Suprapubic skin (tissue), 4 donors: ENCODE measurements around the gene STAT6.

Experiments used
- POLR2A ChIP-seq, 2 donors: fragments of 450-650 bp; IDR thresholded peaks; one replicate each; pipeline ENCODE4 v1.6.1; 2017; ENCODE audit warnings: antibody characterized with exemption in 2 of 2, mild to moderate bottlenecking in 2 of 2, moderate library complexity in 2 of 2
- POLR2AphosphoS5 ChIP-seq, 3 donors: sonication (generic); formaldehyde crosslinking; IDR thresholded peaks; one replicate each; pipeline ENCODE4 v1.6.1; 2017; ENCODE audit warnings: antibody characterized with exemption in 3 of 3
- TF ChIP-seq, protein P1 (sequence below), 2 donors: fragments of 200-600 bp in 1 of 2; fragments of 450-650 bp in 1 of 2; sonication (generic) in 1 of 2; IDR thresholded peaks; one replicate each; pipeline ENCODE4 v1.5.1; 2016 to 2019; ENCODE audit warnings: antibody characterized with exemption in 2 of 2, mild to moderate bottlenecking in 1 of 2, moderate library complexity in 1 of 2

DNA sequence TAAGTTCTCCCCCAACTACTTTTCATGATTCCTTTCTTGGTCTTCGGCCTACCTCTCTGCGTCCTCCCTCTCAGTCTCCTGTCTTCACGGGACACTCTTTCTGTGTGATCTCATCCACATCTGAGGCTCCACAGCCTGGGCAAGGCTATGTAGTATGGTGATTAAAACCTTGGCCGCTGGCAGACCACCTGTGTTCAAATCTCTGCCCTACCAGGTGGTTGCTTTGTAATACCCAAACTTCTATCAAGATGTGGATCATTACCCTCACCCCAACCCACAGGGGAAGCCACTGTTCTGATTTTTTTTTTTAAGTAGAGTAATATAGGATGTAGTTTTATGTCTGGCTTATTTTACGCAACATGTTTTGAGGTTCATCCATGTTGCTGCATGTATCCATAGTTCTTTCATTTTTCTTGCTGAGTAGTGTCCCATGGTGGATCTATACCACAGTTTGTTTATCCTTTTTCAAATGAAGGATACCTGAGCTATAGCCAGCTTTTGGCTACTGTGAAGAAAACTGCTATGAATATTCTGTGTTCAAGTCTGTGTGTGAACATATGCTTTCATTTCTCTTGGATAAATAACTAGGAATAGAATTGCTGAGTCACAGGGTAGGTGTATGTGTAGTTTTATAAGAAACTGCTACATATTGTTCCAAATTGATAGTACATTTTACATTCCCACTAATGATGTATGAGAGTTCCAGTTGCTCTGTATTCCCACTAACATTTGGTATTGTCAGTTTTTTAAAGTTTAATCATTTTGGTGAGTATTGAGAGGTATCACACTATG is 8.3 kb upstream of the STAT6 start:
- TF ChIP-seq, protein P1, sequence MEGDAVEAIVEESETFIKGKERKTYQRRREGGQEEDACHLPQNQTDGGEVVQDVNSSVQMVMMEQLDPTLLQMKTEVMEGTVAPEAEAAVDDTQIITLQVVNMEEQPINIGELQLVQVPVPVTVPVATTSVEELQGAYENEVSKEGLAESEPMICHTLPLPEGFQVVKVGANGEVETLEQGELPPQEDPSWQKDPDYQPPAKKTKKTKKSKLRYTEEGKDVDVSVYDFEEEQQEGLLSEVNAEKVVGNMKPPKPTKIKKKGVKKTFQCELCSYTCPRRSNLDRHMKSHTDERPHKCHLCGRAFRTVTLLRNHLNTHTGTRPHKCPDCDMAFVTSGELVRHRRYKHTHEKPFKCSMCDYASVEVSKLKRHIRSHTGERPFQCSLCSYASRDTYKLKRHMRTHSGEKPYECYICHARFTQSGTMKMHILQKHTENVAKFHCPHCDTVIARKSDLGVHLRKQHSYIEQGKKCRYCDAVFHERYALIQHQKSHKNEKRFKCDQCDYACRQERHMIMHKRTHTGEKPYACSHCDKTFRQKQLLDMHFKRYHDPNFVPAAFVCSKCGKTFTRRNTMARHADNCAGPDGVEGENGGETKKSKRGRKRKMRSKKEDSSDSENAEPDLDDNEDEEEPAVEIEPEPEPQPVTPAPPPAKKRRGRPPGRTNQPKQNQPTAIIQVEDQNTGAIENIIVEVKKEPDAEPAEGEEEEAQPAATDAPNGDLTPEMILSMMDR (IDR thresholded peaks at IDR 0.05), result no peak
- TF ChIP-seq POLR2AphosphoS5 (IDR thresholded peaks at IDR 0.05) (no peak), POLR2A (IDR thresholded peaks at IDR 0.05) (no peak)
